Ecto neural progenitor cell (in vitro differentiated cells): ENCODE results near the gene PKN3.
A peak's percentile ranks its signal among the peaks of the same experiment; 100 is the strongest.

ENCODE experiments used
- DNase-seq: peaks from one replicate; pipeline ENCODE4 v3.0.0-alpha.2; 2018; ENCODE audit warnings: low spot score

The PKN3 gene

DNA sequence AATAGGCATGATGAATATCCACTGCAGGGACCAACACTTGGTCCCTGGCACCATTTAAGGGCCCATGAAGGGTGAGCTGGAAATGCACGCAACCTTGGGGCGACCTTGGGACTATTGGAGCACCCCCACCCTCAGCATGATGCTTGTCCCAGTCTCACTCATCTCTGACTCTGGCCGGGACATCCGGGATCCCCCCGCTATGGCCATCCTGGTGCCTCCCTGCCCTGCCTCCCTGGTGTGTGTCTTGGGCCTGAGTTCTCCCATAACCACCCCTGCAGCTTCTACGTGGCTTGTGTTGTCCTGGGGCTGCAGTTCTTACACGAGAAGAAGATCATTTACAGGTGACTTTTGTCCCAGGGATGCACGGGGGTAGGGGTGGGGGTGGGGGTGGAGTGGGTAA, 15.7 kb downstream of the PKN3 start:
- no peak for DNase-seq

- no peak for DNase-seq
Measured at GRCh38 chr9:128718475-128718874, 16.2 kb downstream of the PKN3 start.

DNA sequence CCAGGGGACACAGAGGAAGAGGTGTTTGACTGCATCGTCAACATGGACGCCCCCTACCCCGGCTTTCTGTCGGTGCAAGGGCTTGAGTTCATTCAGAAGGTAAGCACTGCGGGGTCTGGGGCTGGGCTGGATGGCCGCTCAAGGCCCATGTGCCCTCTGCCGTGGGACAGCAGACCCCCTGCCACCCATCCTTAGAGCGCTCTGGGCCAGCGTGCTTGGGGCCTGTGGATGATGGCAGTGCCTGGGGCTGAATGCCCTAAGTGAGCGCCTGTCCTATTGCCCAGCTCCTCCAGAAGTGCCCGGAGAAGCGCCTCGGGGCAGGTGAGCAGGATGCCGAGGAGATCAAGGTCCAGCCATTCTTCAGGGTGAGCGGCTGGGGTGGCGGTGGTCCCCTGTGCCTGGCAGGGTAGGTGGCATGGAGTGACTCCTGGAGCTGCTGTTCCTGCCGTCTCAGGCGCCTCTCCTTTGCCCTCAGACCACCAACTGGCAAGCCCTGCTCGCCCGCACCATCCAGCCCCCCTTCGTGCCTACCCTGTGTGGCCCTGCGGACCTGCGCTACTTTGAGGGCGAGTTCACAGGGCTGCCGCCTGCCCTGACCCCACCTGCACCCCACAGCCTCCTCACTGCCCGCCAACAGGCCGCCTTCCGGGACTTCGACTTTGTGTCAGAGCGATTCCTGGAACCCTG, 17.8 kb downstream of the PKN3 start:
- no peak for DNase-seq

DNA sequence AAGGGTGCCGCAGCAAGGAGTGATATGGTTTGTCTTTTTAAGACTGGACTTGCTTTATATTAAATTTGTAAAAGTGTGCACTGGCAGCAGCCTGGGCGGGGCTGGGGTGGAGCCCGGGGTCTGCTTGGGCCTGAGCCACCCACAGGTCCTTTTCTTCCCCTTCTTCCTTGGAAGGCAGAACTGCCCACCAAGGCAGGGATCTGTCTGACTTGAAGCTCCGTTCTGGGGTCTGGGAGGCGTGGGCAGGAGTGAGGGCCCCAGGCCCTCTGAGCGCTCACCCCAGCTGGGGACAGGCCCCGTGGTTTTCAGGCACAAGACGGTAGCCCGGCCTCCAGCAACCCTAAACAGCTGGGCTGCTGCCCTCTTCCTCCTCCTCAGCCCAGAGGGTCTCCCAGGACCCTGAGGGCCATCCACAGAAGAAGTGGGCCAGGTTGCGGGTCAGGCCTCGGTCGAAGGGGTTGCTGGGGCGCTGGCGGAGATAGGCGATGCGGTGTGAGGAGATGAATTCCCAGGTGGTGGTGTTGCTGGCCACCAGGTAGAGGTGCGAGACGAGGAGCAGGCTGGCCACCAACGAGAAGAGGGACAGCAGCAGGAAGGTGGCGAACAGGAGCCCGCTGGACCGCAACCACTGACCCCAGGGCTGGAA, 18.7 kb downstream of the PKN3 start:
- no peak for DNase-seq

DNA sequence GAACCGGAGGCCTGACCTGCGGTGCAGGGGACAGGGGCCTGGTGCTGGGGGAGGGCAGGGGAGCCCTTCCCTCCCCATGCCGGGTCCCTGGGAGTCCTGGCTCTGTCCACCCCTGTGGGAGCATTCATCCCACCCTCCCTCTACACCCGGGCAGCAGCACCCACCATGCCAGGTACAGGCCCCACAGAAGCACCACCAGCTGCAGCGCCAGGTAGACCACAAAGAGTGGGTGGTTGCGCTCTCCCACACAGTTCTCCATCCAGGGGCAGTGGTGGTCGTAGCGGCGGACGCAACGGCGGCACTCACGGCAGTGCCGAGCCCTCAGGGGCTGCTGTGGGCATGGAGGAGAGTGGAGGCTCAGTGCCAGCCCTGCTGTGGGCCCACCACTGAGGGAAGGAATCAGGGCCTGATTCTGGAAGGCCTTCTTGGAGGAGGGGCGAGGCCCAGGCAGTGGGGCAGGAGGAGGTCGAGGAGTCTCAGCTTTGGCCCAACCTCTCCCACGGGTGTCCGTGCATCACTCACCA, 19.2 kb downstream of the PKN3 start:
- no peak for DNase-seq

- no peak for DNase-seq
Measured at GRCh38 chr9:128722380-128723351, 20.4 kb downstream of the PKN3 start.

- no peak for DNase-seq
Measured at GRCh38 chr9:128723352-128723865, 21.1 kb downstream of the PKN3 start.

- DNase-seq, result peak; percentile 98
Measured at GRCh38 chr9:128723866-128724743, 21.8 kb downstream of the PKN3 start, which contains the start of gene ZDHHC12. TSS of gene ZDHHC12 (minus strand) at chr9:128724127. CDS start at chr9:128724093, 34 bp downstream.

DNA sequence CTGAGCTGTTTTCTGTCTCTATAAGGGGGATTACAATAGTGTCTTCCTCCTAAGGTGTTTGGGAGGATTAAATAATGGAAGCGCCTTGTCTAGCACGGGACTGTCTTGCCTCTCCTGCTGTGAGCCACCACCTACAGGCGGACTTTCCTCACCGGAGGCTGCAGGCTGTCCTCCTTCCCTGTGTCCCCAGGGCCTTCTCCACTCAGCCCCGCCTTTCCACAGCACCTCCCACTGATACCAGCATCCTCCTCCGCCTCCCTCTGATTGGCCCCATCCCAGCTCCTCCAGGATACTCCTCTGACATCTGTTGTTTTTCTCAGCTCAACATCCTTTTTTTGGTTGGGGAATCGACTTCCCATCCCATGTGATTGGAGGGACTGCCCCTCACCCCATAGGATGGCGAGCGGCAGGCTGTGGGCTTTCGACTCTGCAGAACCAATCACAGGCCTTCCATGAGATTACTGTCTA, 22.5 kb downstream of the PKN3 start:
- peak; percentile 85 for DNase-seq

DNA sequence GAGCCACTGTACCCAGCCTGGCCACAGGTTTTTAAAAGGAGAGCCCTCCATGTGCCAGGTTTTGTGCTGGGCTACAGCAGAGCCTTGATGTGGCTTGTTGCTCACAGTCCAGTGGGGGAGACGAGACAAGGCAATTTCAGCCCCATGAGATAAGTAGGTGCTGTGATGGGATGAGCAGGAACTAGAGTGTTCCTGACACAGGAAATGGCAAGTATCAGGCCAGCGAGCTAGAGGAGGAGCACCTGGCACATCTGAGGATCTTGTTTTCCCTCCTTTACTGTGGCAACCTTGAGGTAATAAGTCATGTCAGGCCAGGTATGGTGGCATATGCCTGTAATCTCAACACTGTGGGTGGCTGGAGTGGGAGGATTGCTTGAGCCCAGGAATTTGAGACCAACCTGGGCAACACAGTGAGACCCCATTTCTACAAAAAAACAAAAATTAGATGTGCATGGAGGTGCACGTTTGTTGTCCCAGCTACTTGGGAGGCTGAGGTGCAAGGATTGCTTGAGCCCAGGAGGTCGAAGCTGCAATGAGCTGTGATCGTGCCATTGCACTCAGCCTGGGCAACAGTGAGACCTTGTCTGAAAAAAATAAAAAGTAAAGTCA, 25.4 kb downstream of the PKN3 start:
- DNase-seq, result no peak

DNA sequence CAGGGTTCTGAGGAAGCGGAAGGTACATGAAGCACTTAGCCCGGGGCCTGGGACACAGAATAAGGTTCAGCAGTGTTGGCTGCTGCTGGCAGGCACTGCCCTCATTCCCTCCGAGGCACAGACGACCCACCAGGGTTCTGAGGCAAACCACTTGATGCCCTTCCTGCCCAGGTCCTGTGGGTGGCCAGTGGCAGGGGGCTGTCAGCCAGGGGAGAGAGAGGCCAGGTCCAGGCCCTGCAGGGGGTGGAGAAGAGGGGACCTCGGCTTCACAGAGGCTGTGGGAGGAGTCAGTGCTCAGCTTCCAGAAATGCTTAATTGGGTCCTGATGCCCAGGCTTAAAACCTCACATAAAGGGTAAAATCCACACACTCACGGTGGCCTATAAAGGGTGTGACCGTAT, 26.0 kb downstream of the PKN3 start:
- DNase-seq, result no peak

- no peak for DNase-seq
Measured at GRCh38 chr9:128729302-128729701, 27.0 kb downstream of the PKN3 start.

DNA sequence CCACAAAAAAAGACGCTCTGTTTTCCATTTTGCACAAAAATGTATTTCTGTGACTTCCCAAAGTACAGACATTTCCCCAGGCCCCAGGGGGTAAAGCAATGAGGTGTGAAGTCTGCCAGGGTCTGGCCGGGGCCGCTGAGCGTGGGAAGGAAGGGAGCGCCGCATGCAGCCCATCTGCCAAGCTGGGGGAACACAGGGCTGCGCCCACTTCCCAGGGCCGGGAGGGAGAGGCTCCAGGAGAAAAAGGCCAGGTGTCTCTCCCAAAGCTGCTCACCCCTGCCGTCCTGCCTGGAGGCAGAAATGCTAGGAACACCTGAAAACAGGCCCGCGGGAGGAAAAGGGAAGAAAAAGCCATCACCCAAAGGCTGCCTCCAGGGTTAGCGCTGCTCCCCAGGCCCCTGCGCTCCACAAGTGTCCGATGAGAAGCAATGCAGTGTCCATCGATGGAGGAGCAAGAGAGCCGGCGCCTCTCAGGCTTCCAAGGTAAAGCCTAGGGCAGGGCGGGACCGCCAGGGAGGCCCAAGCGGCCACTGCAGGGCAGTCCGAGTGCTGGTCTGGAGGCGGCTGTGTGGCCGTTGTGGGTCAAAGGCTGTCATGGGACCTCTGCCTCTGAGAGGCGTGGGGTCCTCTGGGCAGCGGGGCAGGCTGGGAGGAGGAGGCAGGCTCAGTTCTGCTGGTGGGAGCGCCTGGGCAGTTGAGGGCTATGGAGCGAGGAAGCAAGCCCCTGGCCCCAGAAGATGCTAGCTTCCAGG, 27.6 kb downstream of the PKN3 start:
- DNase-seq, result no peak

DNA sequence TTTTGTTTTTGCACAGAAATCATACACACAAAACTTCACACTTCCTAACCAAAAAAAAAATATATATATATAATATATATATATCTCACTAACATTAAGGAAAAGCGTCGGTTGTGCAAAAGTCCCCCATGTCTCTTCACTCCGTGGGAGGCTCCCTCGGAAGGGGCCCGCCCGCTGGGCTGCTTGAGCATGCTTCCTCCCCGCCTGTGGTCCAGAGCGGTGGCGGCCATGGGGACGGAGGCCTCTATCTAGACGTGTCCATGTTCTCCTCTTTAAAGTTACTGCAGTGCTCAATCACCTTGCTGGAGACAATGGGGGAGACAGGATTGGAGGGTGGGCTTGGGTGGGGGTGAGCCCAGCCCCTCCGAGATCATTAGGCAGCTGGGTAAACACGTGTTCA, 28.8 kb downstream of the PKN3 start:
- DNase-seq, result no peak

- no peak for DNase-seq
Measured at GRCh38 chr9:128731691-128732090, 29.4 kb downstream of the PKN3 start.

- no peak for DNase-seq
Measured at GRCh38 chr9:128732576-128732975, 30.3 kb downstream of the PKN3 start.

GRCh38 chr9:128733256-128733655, 31.0 kb downstream of the PKN3 start:
- DNase-seq, result peak; percentile 91

GRCh38 chr9:128735373-128735772, 33.1 kb downstream of the PKN3 start:
- no peak for DNase-seq

- no peak for DNase-seq
Measured at GRCh38 chr9:128742401-128742800, 40.1 kb downstream of the PKN3 start.

GRCh38 chr9:128743421-128743820, 41.1 kb downstream of the PKN3 start:
- no peak for DNase-seq
